Neural cell (in vitro differentiated cells): ENCODE data around the gene NFS1. TPM values are rescaled to one million over a fixed set of nuclear protein-coding genes. Genes with fewer than 3 reads are reported as not detected.

ENCODE experiments used
- H2AFZ ChIP-seq: fragments of 200-600, 300-800 bp; sonication (generic), shearing (Covaris generic); 2 replicates; pipeline ENCODE4 v1.6.0; 2014; ENCODE audit warnings: low read depth, mild to moderate bottlenecking, antibody characterized with exemption, low read length, moderate library complexity
- H3F3A ChIP-seq: fragments of 200-600 bp; shearing (Covaris generic); 2 replicates; pipeline ENCODE4 v1.6.1; 2016; ENCODE audit warnings: mild to moderate bottlenecking, moderate library complexity, mixed read lengths, antibody characterized with exemption, low read length; ENCODE audit not compliant: insufficient read depth, poor library complexity, severe bottlenecking
- H3K27ac ChIP-seq: fragments of 200-600, 300-800 bp; sonication (generic), shearing (Covaris generic); 2 replicates; pipeline ENCODE4 v1.5.1; 2014; ENCODE audit warnings: mild to moderate bottlenecking, low read length, moderate library complexity
- H3K27me3 ChIP-seq: fragments of 300-800, 200-600 bp; sonication (generic), shearing (Covaris generic); 2 replicates; pipeline ENCODE4 v1.6.0; 2014; ENCODE audit warnings: mild to moderate bottlenecking, low read depth, low read length, moderate library complexity; ENCODE audit not compliant: insufficient read depth
- H3K36me3 ChIP-seq: fragments of 300-800, 200-600 bp; sonication (generic), shearing (Covaris generic); 2 replicates; pipeline ENCODE4 v1.5.1; 2014; ENCODE audit warnings: mild to moderate bottlenecking, antibody characterized with exemption, low read length, moderate library complexity; ENCODE audit not compliant: insufficient read depth
- H3K4me2 ChIP-seq: fragments of 300-800, 200-600 bp; sonication (generic), shearing (Covaris generic); 2 replicates; pipeline ENCODE4 v1.6.0; 2014; ENCODE audit warnings: mild to moderate bottlenecking, low read length
- H3K4me3 ChIP-seq: fragments of 300-800, 200-600 bp; sonication (generic), shearing (Covaris generic); 2 replicates; pipeline ENCODE4 v1.5.1; 2014; ENCODE audit warnings: mild to moderate bottlenecking, low read length, moderate library complexity
- H3K79me2 ChIP-seq: fragments of 200-600 bp; shearing (Covaris generic); replicated peaks from 2 replicates; pipeline ENCODE4 v1.6.0; 2014; ENCODE audit warnings: mild to moderate bottlenecking, low read length, moderate library complexity; ENCODE audit not compliant: insufficient read depth
- H3K9ac ChIP-seq: fragments of 300-800, 200-600 bp; sonication (generic), shearing (Covaris generic); 2 replicates; pipeline ENCODE4 v1.6.1; 2016; ENCODE audit warnings: mild to moderate bottlenecking, low read length, mixed read lengths
- H3K9me2 ChIP-seq: fragments of 200-600 bp; shearing (Covaris generic); 2 replicates; pipeline ENCODE4 v1.6.1; 2016; ENCODE audit warnings: mild to moderate bottlenecking, low read length, mixed read lengths; ENCODE audit not compliant: insufficient read depth
- H3K9me3 ChIP-seq: fragments of 200-600, 300-800 bp; sonication (generic), shearing (Covaris generic); 2 replicates; pipeline ENCODE4 v1.6.1; 2016; ENCODE audit warnings: mild to moderate bottlenecking, mixed run types, low read length, moderate library complexity, mixed read lengths
- H4K20me1 ChIP-seq: fragments of 200-600 bp; shearing (Covaris generic); 2 replicates; pipeline ENCODE4 v1.6.1; 2016; ENCODE audit warnings: mild to moderate bottlenecking, mixed run types; ENCODE audit not compliant: insufficient read depth
- CTCF ChIP-seq: fragments of 450-650 bp; IDR thresholded peaks from 2 replicates; pipeline ENCODE4 v1.5.1; 2014; ENCODE audit warnings: antibody characterized with exemption, mild to moderate bottlenecking, moderate library complexity; ENCODE audit not compliant: poor library complexity, severe bottlenecking
- EP300 ChIP-seq: fragments of 450-650 bp; conservative IDR thresholded peaks from 2 replicates; pipeline ENCODE4 v1.6.1; 2014; ENCODE audit warnings: antibody characterized with exemption, mild to moderate bottlenecking, moderate library complexity; ENCODE audit not compliant: poor library complexity, severe bottlenecking
- EZH2 ChIP-seq: fragments of 200-600, 300-800 bp; shearing (Covaris generic), sonication (generic); IDR thresholded peaks from 2 replicates; pipeline ENCODE4 v1.6.1; 2014; ENCODE audit warnings: antibody characterized with exemption, low read length, borderline replicate concordance, mild to moderate bottlenecking; ENCODE audit not compliant: insufficient read depth, poor library complexity, severe bottlenecking
- MXI1 ChIP-seq: fragments of 450-650 bp; conservative IDR thresholded peaks from 2 replicates; pipeline ENCODE4 v1.6.1; 2014; ENCODE audit warnings: antibody characterized with exemption, mild to moderate bottlenecking; ENCODE audit not compliant: poor library complexity, severe bottlenecking
- POLR2AphosphoS5 ChIP-seq: IDR thresholded peaks from 2 replicates; pipeline ENCODE4 v1.6.1; 2012
- RAD21 ChIP-seq: fragments of 450-650 bp; conservative IDR thresholded peaks from 2 replicates; pipeline ENCODE4 v1.6.1; 2014; ENCODE audit warnings: antibody characterized with exemption, mild to moderate bottlenecking, moderate library complexity
- SMC3 ChIP-seq: fragments of 450-650 bp; conservative IDR thresholded peaks from 2 replicates; pipeline ENCODE4 v1.6.1; 2014; ENCODE audit warnings: antibody characterized with exemption, mild to moderate bottlenecking, moderate library complexity; ENCODE audit not compliant: poor library complexity
- TAF1 ChIP-seq: IDR thresholded peaks from 2 replicates; pipeline ENCODE4 v1.6.1; 2012; ENCODE audit warnings: low read depth
- polyA plus RNA-seq: library from polyadenylated mRNA; depleted of rRNA; stranded (reverse); fragments of >200 nt; gene quantifications from 2 replicates; pipeline ENCODE4 v1.2.3, GENCODE V29; 2014
- TF ChIP-seq, protein P1 (sequence below): IDR thresholded peaks from 2 replicates; pipeline ENCODE4 v1.6.1; 2012; ENCODE audit warnings: borderline replicate concordance

The NFS1 gene
- polyA plus RNA-seq, 1 donor from 2014 or later = 55.2 TPM

- Histone ChIP-seq H3K79me2 (no peaks in the 10 kb centered on the region), H3K27ac (no peak overlapping the region), H3K27me3 (no peaks in the 10 kb centered on the region), H3K4me3 (no peak overlapping the region), H4K20me1 (no peaks in the 10 kb centered on the region), H3F3A (no peaks in the 10 kb centered on the region), H2AFZ (no peak overlapping the region), H3K9me2 (no peaks in the 10 kb centered on the region), H3K4me2 (no peak overlapping the region), H3K36me3 (no peaks in the 10 kb centered on the region), H3K9me3 (no peaks in the 10 kb centered on the region), H3K9ac (no peak overlapping the region)
- TF ChIP-seq EZH2 (no peak), POLR2AphosphoS5 (no peak), MXI1 (no peak), RAD21 (no peak), SMC3 (no peak), EP300 (no peak), TAF1 (no peak), CTCF (no peak)
- TF ChIP-seq, protein P1, sequence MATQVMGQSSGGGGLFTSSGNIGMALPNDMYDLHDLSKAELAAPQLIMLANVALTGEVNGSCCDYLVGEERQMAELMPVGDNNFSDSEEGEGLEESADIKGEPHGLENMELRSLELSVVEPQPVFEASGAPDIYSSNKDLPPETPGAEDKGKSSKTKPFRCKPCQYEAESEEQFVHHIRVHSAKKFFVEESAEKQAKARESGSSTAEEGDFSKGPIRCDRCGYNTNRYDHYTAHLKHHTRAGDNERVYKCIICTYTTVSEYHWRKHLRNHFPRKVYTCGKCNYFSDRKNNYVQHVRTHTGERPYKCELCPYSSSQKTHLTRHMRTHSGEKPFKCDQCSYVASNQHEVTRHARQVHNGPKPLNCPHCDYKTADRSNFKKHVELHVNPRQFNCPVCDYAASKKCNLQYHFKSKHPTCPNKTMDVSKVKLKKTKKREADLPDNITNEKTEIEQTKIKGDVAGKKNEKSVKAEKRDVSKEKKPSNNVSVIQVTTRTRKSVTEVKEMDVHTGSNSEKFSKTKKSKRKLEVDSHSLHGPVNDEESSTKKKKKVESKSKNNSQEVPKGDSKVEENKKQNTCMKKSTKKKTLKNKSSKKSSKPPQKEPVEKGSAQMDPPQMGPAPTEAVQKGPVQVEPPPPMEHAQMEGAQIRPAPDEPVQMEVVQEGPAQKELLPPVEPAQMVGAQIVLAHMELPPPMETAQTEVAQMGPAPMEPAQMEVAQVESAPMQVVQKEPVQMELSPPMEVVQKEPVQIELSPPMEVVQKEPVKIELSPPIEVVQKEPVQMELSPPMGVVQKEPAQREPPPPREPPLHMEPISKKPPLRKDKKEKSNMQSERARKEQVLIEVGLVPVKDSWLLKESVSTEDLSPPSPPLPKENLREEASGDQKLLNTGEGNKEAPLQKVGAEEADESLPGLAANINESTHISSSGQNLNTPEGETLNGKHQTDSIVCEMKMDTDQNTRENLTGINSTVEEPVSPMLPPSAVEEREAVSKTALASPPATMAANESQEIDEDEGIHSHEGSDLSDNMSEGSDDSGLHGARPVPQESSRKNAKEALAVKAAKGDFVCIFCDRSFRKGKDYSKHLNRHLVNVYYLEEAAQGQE = no peak
These were observed 73.4 kb downstream of the NFS1 start for GRCh38 chr20:35625584-35626385.

DNA sequence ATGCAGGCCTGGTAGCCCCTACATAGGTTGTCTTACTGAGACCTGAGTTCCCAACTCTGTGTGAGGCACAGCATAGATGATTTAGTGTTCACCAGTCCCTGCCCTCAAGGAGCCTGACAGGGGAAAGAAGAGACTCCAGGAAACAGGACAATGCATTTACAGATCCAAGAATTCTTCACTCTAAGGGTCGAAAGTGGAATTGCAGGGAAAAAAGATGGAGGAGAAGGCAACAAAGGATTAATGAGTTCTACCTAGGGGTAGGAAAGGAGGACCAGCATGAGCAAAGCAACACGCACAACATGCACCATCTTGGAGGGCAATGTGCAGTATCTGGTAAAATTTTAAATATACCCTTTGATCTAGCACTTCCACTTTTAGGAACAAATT is 77.6 kb downstream of the NFS1 start:
- no peaks in the 10 kb centered on the region for H4K20me1 ChIP-seq
- H3K9me2 ChIP-seq = no peaks in the 10 kb centered on the region
- peaks cover 3% of the 10 kb centered on the region for H3K27me3 ChIP-seq
- no peak overlapping the region for H2AFZ ChIP-seq
- TF ChIP-seq POLR2AphosphoS5 (no peak), EZH2 (no peak), EP300 (no peak), CTCF (no peak), TAF1 (no peak), SMC3 (no peak), MXI1 (no peak), RAD21 (no peak)
- TF ChIP-seq, protein P1 = no peak
- H3K79me2 ChIP-seq = no peaks in the 10 kb centered on the region
- no peak overlapping the region for H3K4me2 ChIP-seq
- H3F3A ChIP-seq = no peaks in the 10 kb centered on the region
- no peak overlapping the region for H3K4me3 ChIP-seq
- H3K36me3 ChIP-seq = no peaks in the 10 kb centered on the region
- H3K9ac ChIP-seq = no peak overlapping the region
- H3K9me3 ChIP-seq = no peaks in the 10 kb centered on the region
- H3K27ac ChIP-seq = no peak overlapping the region
